ENCODE measurements around the gene IPO13.
A peak's percentile ranks its signal among the peaks of the same experiment; 100 is the strongest.

Gene IPO13

GRCh38 chr1:44002165-44002564, 55.4 kb downstream of the IPO13 start:
- TF ChIP-seq EZH2phosphoT487 (IDR thresholded peaks at IDR 0.05; ENCODE audit: borderline replicate concordance): no peak
- Histone ChIP-seq H3K4me1 (ENCODE audit: insufficient read depth, low read length, poor library complexity, severe bottlenecking) (no peaks in the 10 kb centered on the region), H3K4me3 (ENCODE audit: low read length, poor library complexity, severe bottlenecking) (no peak overlapping the region), H3K9me2 (replicated peaks; ENCODE audit: low read depth, low read length) (no peaks in the 10 kb centered on the region), H3K79me2 (ENCODE audit: insufficient read depth, low read length) (no peaks in the 10 kb centered on the region), H3K9ac (ENCODE audit: low read depth, low read length, poor library complexity, severe bottlenecking) (no peak overlapping the region), H3F3A (ENCODE audit: low read depth) (no peaks in the 10 kb centered on the region), H2AFZ (ENCODE audit: low read length) (no peak overlapping the region), H3K27me3 (ENCODE audit: insufficient read depth, low read length, poor library complexity, severe bottlenecking) (no peaks in the 10 kb centered on the region), H3K4me2 (ENCODE audit: low read depth, low read length, poor library complexity, severe bottlenecking) (no peak overlapping the region), H3K36me3 (ENCODE audit: insufficient read depth, low read length) (no peaks in the 10 kb centered on the region), H4K20me1 (ENCODE audit: insufficient read depth, low read length, poor library complexity, severe bottlenecking) (no peaks in the 10 kb centered on the region), H3K9me3 (ENCODE audit: insufficient read depth, low read depth, low read length) (no peaks in the 10 kb centered on the region)

GRCh38 chr1:44002606-44003157, 55.9 kb downstream of the IPO13 start:
- H3K9ac ChIP-seq (ENCODE audit: low read depth, low read length, poor library complexity, severe bottlenecking): no peak overlapping the region
- H4K20me1 ChIP-seq (ENCODE audit: insufficient read depth, low read length, poor library complexity, severe bottlenecking): no peaks in the 10 kb centered on the region
- no peaks in the 10 kb centered on the region for H3K27me3 ChIP-seq (ENCODE audit: insufficient read depth, low read length, poor library complexity, severe bottlenecking)
- H3K9me3 ChIP-seq (ENCODE audit: insufficient read depth, low read depth, low read length): no peaks in the 10 kb centered on the region
- H3K4me1 ChIP-seq (ENCODE audit: insufficient read depth, low read length, poor library complexity, severe bottlenecking): no peaks in the 10 kb centered on the region
- no peak overlapping the region for H3K4me3 ChIP-seq (ENCODE audit: low read length, poor library complexity, severe bottlenecking)
- no peaks in the 10 kb centered on the region for H3F3A ChIP-seq (ENCODE audit: low read depth)
- no peak overlapping the region for H3K4me2 ChIP-seq (ENCODE audit: low read depth, low read length, poor library complexity, severe bottlenecking)
- no peaks in the 10 kb centered on the region for H3K36me3 ChIP-seq (ENCODE audit: insufficient read depth, low read length)
- TF ChIP-seq CTCF (conservative IDR thresholded peaks at IDR 0.05; ENCODE audit: low read length) (peak; percentile 44; the same call in 1 of the 2 replicates), EZH2phosphoT487 (IDR thresholded peaks at IDR 0.05; ENCODE audit: borderline replicate concordance) (no peak)
- H3K79me2 ChIP-seq (ENCODE audit: insufficient read depth, low read length): no peaks in the 10 kb centered on the region
- H3K9me2 ChIP-seq (replicated peaks; ENCODE audit: low read depth, low read length): no peaks in the 10 kb centered on the region
- H2AFZ ChIP-seq (ENCODE audit: low read length): no peak overlapping the region

GRCh38 chr1:44008259-44008658, 61.5 kb downstream of the IPO13 start:
- no peaks in the 10 kb centered on the region for H3K9me2 ChIP-seq (replicated peaks; ENCODE audit: low read depth, low read length)
- H4K20me1 ChIP-seq (ENCODE audit: insufficient read depth, low read length, poor library complexity, severe bottlenecking): no peaks in the 10 kb centered on the region
- H3K27me3 ChIP-seq (ENCODE audit: insufficient read depth, low read length, poor library complexity, severe bottlenecking): no peaks in the 10 kb centered on the region
- no peak overlapping the region for H3K9ac ChIP-seq (ENCODE audit: low read depth, low read length, poor library complexity, severe bottlenecking)
- H3K4me1 ChIP-seq (ENCODE audit: insufficient read depth, low read length, poor library complexity, severe bottlenecking): no peaks in the 10 kb centered on the region
- no peaks in the 10 kb centered on the region for H3K79me2 ChIP-seq (ENCODE audit: insufficient read depth, low read length)
- no peak overlapping the region for H3K4me2 ChIP-seq (ENCODE audit: low read depth, low read length, poor library complexity, severe bottlenecking)
- no peaks in the 10 kb centered on the region for H3K36me3 ChIP-seq (ENCODE audit: insufficient read depth, low read length)
- H3K9me3 ChIP-seq (ENCODE audit: insufficient read depth, low read depth, low read length): no peaks in the 10 kb centered on the region
- H3F3A ChIP-seq (ENCODE audit: low read depth): no peaks in the 10 kb centered on the region
- H2AFZ ChIP-seq (ENCODE audit: low read length): no peak overlapping the region
- TF ChIP-seq EZH2phosphoT487 (IDR thresholded peaks at IDR 0.05; ENCODE audit: borderline replicate concordance) (no peak), CTCF (conservative IDR thresholded peaks at IDR 0.05; ENCODE audit: low read length) (no peak)
- H3K4me3 ChIP-seq (ENCODE audit: low read length, poor library complexity, severe bottlenecking): no peak overlapping the region

- TF ChIP-seq EZH2phosphoT487 (IDR thresholded peaks at IDR 0.05; ENCODE audit: borderline replicate concordance) (no peak), CTCF (conservative IDR thresholded peaks at IDR 0.05; ENCODE audit: low read length) (no peak)
- no peaks in the 10 kb centered on the region for H3K79me2 ChIP-seq (ENCODE audit: insufficient read depth, low read length)
- no peak overlapping the region for H3K9ac ChIP-seq (ENCODE audit: low read depth, low read length, poor library complexity, severe bottlenecking)
Measured at GRCh38 chr1:44010935-44011471, 64.3 kb downstream of the IPO13 start.

More at GRCh38 chr1:44010935-44011471, 64.3 kb downstream of the IPO13 start:
- Histone ChIP-seq H3K27me3 (ENCODE audit: insufficient read depth, low read length, poor library complexity, severe bottlenecking) (no peaks in the 10 kb centered on the region), H2AFZ (ENCODE audit: low read length) (no peak overlapping the region), H4K20me1 (ENCODE audit: insufficient read depth, low read length, poor library complexity, severe bottlenecking) (no peaks in the 10 kb centered on the region), H3K4me1 (ENCODE audit: insufficient read depth, low read length, poor library complexity, severe bottlenecking) (no peaks in the 10 kb centered on the region), H3K9me3 (ENCODE audit: insufficient read depth, low read depth, low read length) (no peaks in the 10 kb centered on the region), H3K4me3 (ENCODE audit: low read length, poor library complexity, severe bottlenecking) (no peak overlapping the region), H3K4me2 (ENCODE audit: low read depth, low read length, poor library complexity, severe bottlenecking) (no peak overlapping the region), H3F3A (ENCODE audit: low read depth) (no peaks in the 10 kb centered on the region), H3K36me3 (ENCODE audit: insufficient read depth, low read length) (no peaks in the 10 kb centered on the region), H3K9me2 (replicated peaks; ENCODE audit: low read depth, low read length) (no peaks in the 10 kb centered on the region)
